Measurements from ENCODE around the gene CHD2. TPM values are rescaled to one million over a fixed set of nuclear protein-coding genes. Genes with fewer than 3 reads are reported as not detected.

Gene CHD2
- total and polyA plus RNA-seq, 2 experiments from 2014 or later, result 36.5 to 39.0 TPM

DNA sequence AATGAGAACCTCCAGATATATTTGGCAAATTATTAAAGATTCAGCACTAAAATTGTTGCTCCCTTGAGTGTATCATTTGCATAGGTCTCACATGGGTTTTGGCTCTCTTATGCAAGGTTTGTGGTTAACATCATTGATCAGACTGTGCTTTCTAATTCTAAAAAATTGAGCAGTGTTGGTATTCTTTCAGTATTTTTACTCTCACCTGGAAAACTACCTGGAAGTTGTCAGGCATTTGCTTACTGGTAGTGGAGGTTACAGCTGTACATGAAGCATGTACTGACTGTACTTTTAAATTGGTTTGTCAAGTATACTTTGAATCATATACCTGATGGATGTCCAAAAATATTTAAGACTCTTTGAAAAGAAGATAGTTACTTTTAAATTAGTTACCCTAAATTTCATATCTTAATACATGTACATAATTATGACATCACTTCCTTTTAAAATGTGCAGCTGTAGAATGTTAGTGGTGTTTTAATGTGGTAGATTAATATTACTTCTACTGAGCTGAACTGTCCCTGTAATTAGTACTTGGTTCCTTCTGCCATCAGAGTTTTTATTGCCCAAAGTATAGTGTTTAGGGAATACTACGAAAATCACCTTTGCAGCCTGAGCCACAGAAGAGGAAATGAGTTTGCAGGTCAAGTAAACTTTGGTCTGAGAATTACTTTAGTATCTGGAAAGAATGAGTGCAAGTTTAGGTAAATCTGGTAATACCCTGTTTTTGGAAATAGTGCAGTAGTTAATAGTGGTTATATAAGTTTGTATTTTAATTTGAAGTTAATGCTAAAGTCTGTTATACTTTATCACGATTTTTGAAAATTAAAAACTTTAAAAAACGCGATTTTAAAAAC, 2.8 kb downstream of the CHD2 start:
- Histone ChIP-seq H3K4me2 (ENCODE audit: unreplicated experiment) (peak overlapping the region; percentile 99), H3K4me3 (peak overlapping the region; percentile 97), H3K27me3 (replicated peaks; ENCODE audit: insufficient read depth) (no peaks in the 10 kb centered on the region), H3K9me2 (ENCODE audit: insufficient read depth) (no peaks in the 10 kb centered on the region), H2AFZ (no peak overlapping the region), H3K9ac (peak overlapping the region; percentile 99), H3K36me3 (ENCODE audit: low read depth) (peaks cover 41% of the 10 kb centered on the region), H3K9me3 (ENCODE audit: low read depth) (no peaks in the 10 kb centered on the region), H3K79me2 (ENCODE audit: insufficient read depth) (peaks cover 95% of the 10 kb centered on the region), H3K4me1 (ENCODE audit: insufficient read depth) (peaks cover 43% of the 10 kb centered on the region), H3F3A (ENCODE audit: insufficient read depth) (peaks cover 94% of the 10 kb centered on the region), H4K20me1 (ENCODE audit: insufficient read depth) (no peaks in the 10 kb centered on the region), H3K27ac (peak overlapping the region; percentile 98)
- in situ Hi-C loops (cut with MboI), result loop anchor here (10.0 kb wide), 1 partner anchor 98 kb away; no protein-coding TSS in a partner anchor
- peak; percentile 50 for DNase-seq
- 0 to 5% methylated on average over 4 of the region's 4 CpGs for WGBS, 2 experiments (ENCODE audit: low coverage in 1 of 2, low lambda C conversion rate in 2 of 2, missing lambda C conversion rate in 2 of 2)
- TF ChIP-seq EZH2 (IDR thresholded peaks at IDR 0.05; ENCODE audit: insufficient read depth, poor library complexity, severe bottlenecking) (no peak), EZH2phosphoT487 (IDR thresholded peaks at IDR 0.05; ENCODE audit: insufficient read depth, low read depth) (no peak)

GRCh38 chr15:92903631-92903965, 3.5 kb downstream of the CHD2 start:
- peak overlapping the region; percentile 98 for H3K27ac ChIP-seq
- peak overlapping the region; percentile 99 for H3K4me2 ChIP-seq (ENCODE audit: unreplicated experiment)
- H3K27me3 ChIP-seq (replicated peaks; ENCODE audit: insufficient read depth), result no peaks in the 10 kb centered on the region
- H3F3A ChIP-seq (ENCODE audit: insufficient read depth), result peaks cover 94% of the 10 kb centered on the region
- no peaks in the 10 kb centered on the region for H3K9me3 ChIP-seq (ENCODE audit: low read depth)
- H3K36me3 ChIP-seq (ENCODE audit: low read depth), result peaks cover 34% of the 10 kb centered on the region
- H3K9ac ChIP-seq, result peak overlapping the region; percentile 99
- H3K9me2 ChIP-seq (ENCODE audit: insufficient read depth), result no peaks in the 10 kb centered on the region
- DNase-seq, result no peak
- 1% methylated on average over 8 of the region's 8 CpGs for WGBS, 2 experiments (ENCODE audit: low coverage in 1 of 2, low lambda C conversion rate in 2 of 2, missing lambda C conversion rate in 2 of 2)
- peaks cover 95% of the 10 kb centered on the region for H3K79me2 ChIP-seq (ENCODE audit: insufficient read depth)
- peaks cover 47% of the 10 kb centered on the region for H3K4me1 ChIP-seq (ENCODE audit: insufficient read depth)
- TF ChIP-seq EZH2phosphoT487 (IDR thresholded peaks at IDR 0.05; ENCODE audit: insufficient read depth, low read depth) (no peak), EZH2 (IDR thresholded peaks at IDR 0.05; ENCODE audit: insufficient read depth, poor library complexity, severe bottlenecking) (no peak)
- peak overlapping the region; percentile 97 for H3K4me3 ChIP-seq
- no peak overlapping the region for H2AFZ ChIP-seq
- in situ Hi-C loops (cut with MboI), result loop anchor here (10.0 kb wide), 1 partner anchor 99 kb away; no protein-coding TSS in a partner anchor
- H4K20me1 ChIP-seq (ENCODE audit: insufficient read depth), result no peaks in the 10 kb centered on the region

- H3K9me2 ChIP-seq (ENCODE audit: insufficient read depth), result no peaks in the 10 kb centered on the region
- in situ Hi-C loops (cut with MboI), result loop anchor here (10.0 kb wide), 1 partner anchor 99 kb away; no protein-coding TSS in a partner anchor
- H3K36me3 ChIP-seq (ENCODE audit: low read depth), result peaks cover 29% of the 10 kb centered on the region
- DNase-seq, result peak; percentile 99
- no peak overlapping the region for H2AFZ ChIP-seq
- H3K79me2 ChIP-seq (ENCODE audit: insufficient read depth), result peaks cover 95% of the 10 kb centered on the region
- H3K9me3 ChIP-seq (ENCODE audit: low read depth), result no peaks in the 10 kb centered on the region
- H3K4me1 ChIP-seq (ENCODE audit: insufficient read depth), result peaks cover 53% of the 10 kb centered on the region
- peak overlapping the region; percentile 98 for H3K27ac ChIP-seq
- peaks cover 94% of the 10 kb centered on the region for H3F3A ChIP-seq (ENCODE audit: insufficient read depth)
- H4K20me1 ChIP-seq (ENCODE audit: insufficient read depth), result no peaks in the 10 kb centered on the region
- peak overlapping the region; percentile 97 for H3K4me3 ChIP-seq
- H3K27me3 ChIP-seq (replicated peaks; ENCODE audit: insufficient read depth), result no peaks in the 10 kb centered on the region
- TF ChIP-seq EZH2phosphoT487 (IDR thresholded peaks at IDR 0.05; ENCODE audit: insufficient read depth, low read depth) (no peak), EZH2 (IDR thresholded peaks at IDR 0.05; ENCODE audit: insufficient read depth, poor library complexity, severe bottlenecking) (no peak)
- peak overlapping the region; percentile 99 for H3K9ac ChIP-seq
- 1 to 2% methylated on average over 47 of the region's 47 CpGs for WGBS, 2 experiments (ENCODE audit: low coverage in 1 of 2, low lambda C conversion rate in 2 of 2, missing lambda C conversion rate in 2 of 2)
- peak overlapping the region; percentile 100 for H3K4me2 ChIP-seq (ENCODE audit: unreplicated experiment)
These were observed 4.0 kb downstream of the CHD2 start for GRCh38 chr15:92903966-92904721.

Measured in GM23248 (cell line).